ENCODE measurements around the gene OR2A25. TPM values are rescaled to one million over a fixed set of nuclear protein-coding genes. Genes with fewer than 3 reads are reported as not detected.

OR2A25 gene
- total RNA-seq, 1 experiment from 2014 or later, result 0.13 TPM

DNA sequence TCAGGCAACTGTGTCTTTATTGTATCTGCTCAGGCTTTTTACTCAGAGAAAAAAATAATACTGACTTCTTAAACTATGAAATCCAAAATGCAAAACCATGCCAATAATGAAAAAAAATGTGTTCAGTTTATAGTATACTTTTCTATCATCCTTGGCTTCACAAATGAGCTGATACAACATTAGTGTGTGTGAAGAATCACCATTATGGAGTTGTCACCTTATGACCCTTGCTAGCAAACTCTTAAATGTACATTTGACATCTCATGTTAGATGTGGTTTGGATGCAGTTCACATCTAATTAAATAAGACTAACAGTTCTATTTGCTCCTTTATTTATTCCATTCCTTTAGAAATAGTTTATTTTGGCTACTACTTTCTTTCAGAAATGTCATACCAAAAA is 35.6 kb downstream of the OR2A25 start:
- Histone ChIP-seq H2BK120ac (ENCODE audit: low read depth, low read length, poor library complexity, severe bottlenecking) (no peak overlapping the region), H4K5ac (ENCODE audit: insufficient read length, low read depth, low read length) (no peak overlapping the region), H4K20me1 (ENCODE audit: control insufficient read depth, insufficient read depth, insufficient read length) (no peaks in the 10 kb centered on the region), H3K9me3 (ENCODE audit: control insufficient read depth, low read depth, low read length) (no peaks in the 10 kb centered on the region), H2BK20ac (ENCODE audit: low read depth, low read length, poor library complexity, severe bottlenecking) (no peak overlapping the region), H3K27me3 (ENCODE audit: insufficient read depth, low read length) (no peaks in the 10 kb centered on the region), H3K4ac (ENCODE audit: low read depth, low read length) (no peak overlapping the region), H2AK5ac (ENCODE audit: insufficient read length, low read length) (no peak overlapping the region), H4K91ac (ENCODE audit: insufficient read length, low read depth, low read length) (no peak overlapping the region), H3K23me2 (ENCODE audit: insufficient read length, low read depth, low read length, poor library complexity, severe bottlenecking) (no peaks in the 10 kb centered on the region), H2BK12ac (ENCODE audit: insufficient read length, low read depth, low read length) (no peak overlapping the region), H3K14ac (ENCODE audit: insufficient read depth, low read length) (no peak overlapping the region), H2AFZ (ENCODE audit: low read length) (no peak overlapping the region), H3K79me1 (ENCODE audit: insufficient read depth, low read depth, low read length, poor library complexity, severe bottlenecking) (no peaks in the 10 kb centered on the region), H3K9ac (ENCODE audit: extremely low read depth, insufficient read length, low read length) (no peak overlapping the region), H3T11ph (ENCODE audit: low read length) (no peak overlapping the region), H3K18ac (ENCODE audit: insufficient read length, low read depth, low read length) (no peak overlapping the region), H3K56ac (ENCODE audit: insufficient read length, low read depth, low read length) (no peak overlapping the region), H3K23ac (ENCODE audit: insufficient read length, low read depth, low read length) (no peak overlapping the region), H3K4me2 (ENCODE audit: insufficient read depth, insufficient read length, low read length) (no peak overlapping the region), H3K27ac (ENCODE audit: insufficient read length, low read depth, low read length) (no peak overlapping the region), H3K79me2 (ENCODE audit: insufficient read depth, low read length) (no peaks in the 10 kb centered on the region), H3K4me1 (ENCODE audit: insufficient read depth, low read length) (no peaks in the 10 kb centered on the region; the same call in 1 of the 2 replicates), H2BK5ac (ENCODE audit: insufficient read length, low read length) (no peak overlapping the region), H4K8ac (replicated peaks; ENCODE audit: insufficient read length, low read depth, low read length) (no peak overlapping the region), H2BK15ac (ENCODE audit: low read depth, low read length) (no peak overlapping the region)
- Mint-ChIP-seq H3K9me3 (no peaks in the 10 kb centered on the region), H3K4me1 (no peaks in the 10 kb centered on the region), H3K36me3 (ENCODE audit: insufficient read depth in 1 of 3, low read depth in 3 of 3) (no peaks in the 10 kb centered on the region), H3K27ac (no peak overlapping the region), H3K27me3 (ENCODE audit: low read depth) (no peaks in the 10 kb centered on the region), H3K4me3 (no peak overlapping the region)
- TF ChIP-seq, protein P1, sequence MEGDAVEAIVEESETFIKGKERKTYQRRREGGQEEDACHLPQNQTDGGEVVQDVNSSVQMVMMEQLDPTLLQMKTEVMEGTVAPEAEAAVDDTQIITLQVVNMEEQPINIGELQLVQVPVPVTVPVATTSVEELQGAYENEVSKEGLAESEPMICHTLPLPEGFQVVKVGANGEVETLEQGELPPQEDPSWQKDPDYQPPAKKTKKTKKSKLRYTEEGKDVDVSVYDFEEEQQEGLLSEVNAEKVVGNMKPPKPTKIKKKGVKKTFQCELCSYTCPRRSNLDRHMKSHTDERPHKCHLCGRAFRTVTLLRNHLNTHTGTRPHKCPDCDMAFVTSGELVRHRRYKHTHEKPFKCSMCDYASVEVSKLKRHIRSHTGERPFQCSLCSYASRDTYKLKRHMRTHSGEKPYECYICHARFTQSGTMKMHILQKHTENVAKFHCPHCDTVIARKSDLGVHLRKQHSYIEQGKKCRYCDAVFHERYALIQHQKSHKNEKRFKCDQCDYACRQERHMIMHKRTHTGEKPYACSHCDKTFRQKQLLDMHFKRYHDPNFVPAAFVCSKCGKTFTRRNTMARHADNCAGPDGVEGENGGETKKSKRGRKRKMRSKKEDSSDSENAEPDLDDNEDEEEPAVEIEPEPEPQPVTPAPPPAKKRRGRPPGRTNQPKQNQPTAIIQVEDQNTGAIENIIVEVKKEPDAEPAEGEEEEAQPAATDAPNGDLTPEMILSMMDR (conservative IDR thresholded peaks at IDR 0.05), result no peak
- no peak for DNase-seq
